Epithelial cell of esophagus (primary cell): ENCODE data around the gene LEAP2.

Source experiments
- DNase-seq: peaks from one replicate; pipeline ENCODE4 v3.0.0; 2010; ENCODE audit warnings: low read depth
- H3K4me3 ChIP-seq: 2 replicates; pipeline ENCODE4 v1.5.1; 2011; ENCODE audit warnings: mild to moderate bottlenecking, low read length, control low read depth
- CTCF ChIP-seq: IDR thresholded peaks from 2 replicates; pipeline ENCODE4 v1.5.1; 2011; ENCODE audit warnings: low read depth, mild to moderate bottlenecking, low read length, control low read depth, inconsistent platforms; ENCODE audit not compliant: insufficient read depth; ENCODE audit errors: missing control alignments

LEAP2 gene

GRCh38 chr5:132895719-132896305 lies 22.3 kb downstream of the LEAP2 start:
- no peak for TF ChIP-seq CTCF
- DNase-seq = no peak

DNA sequence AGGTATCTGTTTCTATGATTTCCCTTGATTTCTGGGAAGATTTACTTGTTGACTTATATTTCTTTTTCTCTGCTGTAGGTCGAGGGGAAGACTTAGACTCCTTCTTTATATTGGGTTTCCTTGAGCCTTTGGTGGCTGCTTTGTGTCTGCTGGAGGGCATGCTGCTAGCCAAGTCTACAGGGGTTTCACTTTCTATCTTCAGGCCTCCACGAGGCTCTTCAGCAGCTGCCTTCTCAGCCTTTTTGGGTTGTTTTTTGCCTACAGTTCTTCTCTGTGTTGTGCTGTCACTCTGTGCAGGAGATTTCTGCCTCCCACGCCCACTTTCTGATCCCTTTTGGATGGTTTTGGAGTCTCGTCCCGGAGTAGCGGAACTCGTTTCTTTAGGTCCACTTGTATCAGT lies 23.2 kb downstream of the LEAP2 start:
- no peak for DNase-seq
- no peak overlapping the region for H3K4me3 ChIP-seq
- TF ChIP-seq CTCF = no peak

More at GRCh38 chr5:132895719-132896305, 22.3 kb downstream of the LEAP2 start:
- no peak overlapping the region for H3K4me3 ChIP-seq

DNA sequence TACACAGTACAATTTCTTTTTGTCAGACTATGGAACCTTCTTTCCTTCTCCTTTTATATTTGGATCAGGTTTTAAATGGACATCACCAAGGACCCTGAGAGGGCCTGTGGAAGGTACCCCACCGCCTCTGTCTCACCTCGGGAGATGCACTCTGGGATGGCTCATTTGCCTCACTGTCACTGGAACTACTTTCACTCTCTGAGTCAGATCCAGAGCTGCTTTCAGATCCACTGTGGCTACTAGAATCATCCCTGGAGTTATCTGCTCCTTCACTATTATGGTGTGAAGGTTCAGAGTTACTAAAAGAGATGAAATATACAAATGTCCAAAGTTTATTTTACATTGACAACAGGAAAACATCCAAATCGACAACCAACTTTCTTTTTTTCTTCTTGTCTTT lies 24.6 kb downstream of the LEAP2 start:
- TF ChIP-seq CTCF = no peak
- no peak overlapping the region for H3K4me3 ChIP-seq
- DNase-seq = no peak

DNA sequence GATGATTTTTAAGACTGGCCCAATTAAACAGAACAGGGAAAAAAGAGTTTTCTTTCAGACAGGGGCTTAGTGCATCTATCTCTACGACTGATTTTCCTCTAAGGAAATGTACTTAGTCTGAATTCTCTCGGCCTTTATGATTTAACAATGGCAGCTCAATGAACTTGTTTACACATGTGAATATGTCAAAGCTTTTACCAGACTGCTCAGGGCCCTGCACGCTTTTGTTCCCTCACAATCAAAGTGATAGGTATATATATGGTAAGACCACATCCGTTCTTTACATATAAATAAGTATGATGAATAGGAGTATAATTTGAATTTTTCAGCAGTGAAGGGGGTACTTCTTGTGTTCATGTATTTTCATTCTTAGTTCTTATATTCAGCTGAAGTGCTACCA lies 27.6 kb downstream of the LEAP2 start:
- DNase-seq = no peak
- H3K4me3 ChIP-seq = no peak overlapping the region
- TF ChIP-seq CTCF = no peak

DNA sequence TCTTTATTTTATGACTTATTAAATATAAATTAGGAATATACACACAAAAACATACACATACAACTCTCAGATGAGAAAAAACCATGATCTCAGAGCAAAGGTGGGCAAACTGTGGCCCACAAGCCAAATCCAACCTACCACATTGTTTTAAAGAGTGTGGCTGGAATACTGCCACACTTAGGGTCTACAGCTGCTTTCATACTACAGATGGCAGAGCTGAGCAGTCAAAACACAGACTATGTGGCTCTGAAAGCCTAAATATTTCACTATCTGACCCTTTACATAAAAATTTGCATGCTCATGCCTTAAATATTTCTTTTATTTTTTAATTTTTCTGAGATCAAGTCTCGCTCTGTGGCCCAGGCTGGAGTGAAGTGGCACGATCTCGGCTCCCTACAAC lies 28.3 kb downstream of the LEAP2 start:
- TF ChIP-seq CTCF = no peak
- DNase-seq = no peak
- no peak overlapping the region for H3K4me3 ChIP-seq

DNA sequence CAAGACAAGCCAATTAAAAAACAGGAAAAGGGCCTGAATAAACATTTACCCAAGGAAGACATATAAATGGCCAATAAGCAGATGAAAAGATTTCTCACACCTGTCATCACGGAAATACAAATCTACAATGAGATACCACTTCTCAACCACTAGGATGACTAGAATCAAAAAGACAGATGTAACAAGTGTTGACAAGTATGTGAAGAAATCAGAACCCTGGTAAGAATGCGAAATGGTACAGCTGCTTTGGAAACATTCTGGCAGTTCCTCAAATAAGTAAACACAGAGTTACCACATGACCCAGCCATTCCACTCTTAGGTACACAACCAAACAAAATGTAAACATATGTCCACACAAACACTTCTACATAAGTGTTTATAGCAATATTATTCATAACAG lies 32.5 kb downstream of the LEAP2 start:
- peak; percentile 87 for DNase-seq
- no peak overlapping the region for H3K4me3 ChIP-seq
- peak; percentile 39 for TF ChIP-seq CTCF

DNA sequence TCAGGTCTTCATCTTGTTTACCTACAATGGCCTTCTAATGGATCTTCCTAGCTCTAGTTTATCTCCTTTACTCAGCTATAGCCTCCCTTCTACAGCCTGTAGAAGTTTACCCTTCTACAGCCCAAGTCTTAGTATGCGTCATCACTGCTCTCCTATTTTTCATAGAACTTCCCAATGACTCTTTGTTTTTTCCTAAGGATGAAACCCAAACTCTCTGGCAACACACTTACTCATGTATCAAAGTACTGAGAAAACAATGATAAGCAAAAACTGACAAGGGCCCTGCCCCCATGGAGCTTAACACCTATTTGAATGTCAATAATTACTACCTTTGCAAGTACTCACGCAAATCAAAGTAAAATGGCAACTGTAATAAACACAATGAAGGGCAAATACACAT lies 33.7 kb downstream of the LEAP2 start:
- no peak overlapping the region for H3K4me3 ChIP-seq
- peak; percentile 14 for DNase-seq
- TF ChIP-seq CTCF = no peak
